Ovary (tissue), 3 donors: ENCODE results near the gene ATP6V1B1.

Experiments used
- EP300 ChIP-seq: sonication (generic); formaldehyde crosslinking; IDR thresholded peaks from one replicate; pipeline ENCODE4 v1.6.1; 2017; ENCODE audit warnings: antibody characterized with exemption
- POLR2A ChIP-seq: fragments of 450-650 bp; IDR thresholded peaks from one replicate; pipeline ENCODE4 v1.6.1; 2017; ENCODE audit warnings: antibody characterized with exemption, mild to moderate bottlenecking, moderate library complexity
- TF ChIP-seq, protein P1 (sequence below), 3 donors: fragments of 450-650 bp in 2 of 3; fragments of 200-600 bp in 1 of 3; IDR thresholded peaks; one replicate each; pipeline versions ENCODE4 v1.5.1 to v1.8.0; 2016 to 2022; ENCODE audit warnings: antibody characterized with exemption in 3 of 3, mild to moderate bottlenecking in 1 of 3
- donor health status: DM: no; HTN: no; CAD: no.

DNA sequence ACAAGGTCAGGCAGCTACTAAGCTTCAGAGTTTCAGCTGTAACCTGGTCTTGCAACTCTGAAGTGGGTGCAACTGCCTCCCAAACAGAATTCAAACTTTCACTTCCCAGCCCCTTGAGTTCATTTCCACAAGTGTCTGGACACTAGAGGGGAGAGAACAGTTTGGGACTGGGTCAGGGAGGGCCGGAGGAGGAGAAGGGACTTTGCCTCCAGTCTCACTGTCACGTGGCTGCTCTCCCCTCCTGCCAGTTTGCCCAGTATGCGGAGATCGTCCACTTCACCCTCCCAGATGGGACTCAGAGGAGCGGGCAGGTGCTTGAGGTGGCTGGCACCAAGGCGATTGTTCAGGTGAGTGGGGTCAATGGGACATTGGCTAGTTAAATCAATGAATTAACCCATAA is 22.1 kb downstream of the ATP6V1B1 start:
- TF ChIP-seq, protein P1, sequence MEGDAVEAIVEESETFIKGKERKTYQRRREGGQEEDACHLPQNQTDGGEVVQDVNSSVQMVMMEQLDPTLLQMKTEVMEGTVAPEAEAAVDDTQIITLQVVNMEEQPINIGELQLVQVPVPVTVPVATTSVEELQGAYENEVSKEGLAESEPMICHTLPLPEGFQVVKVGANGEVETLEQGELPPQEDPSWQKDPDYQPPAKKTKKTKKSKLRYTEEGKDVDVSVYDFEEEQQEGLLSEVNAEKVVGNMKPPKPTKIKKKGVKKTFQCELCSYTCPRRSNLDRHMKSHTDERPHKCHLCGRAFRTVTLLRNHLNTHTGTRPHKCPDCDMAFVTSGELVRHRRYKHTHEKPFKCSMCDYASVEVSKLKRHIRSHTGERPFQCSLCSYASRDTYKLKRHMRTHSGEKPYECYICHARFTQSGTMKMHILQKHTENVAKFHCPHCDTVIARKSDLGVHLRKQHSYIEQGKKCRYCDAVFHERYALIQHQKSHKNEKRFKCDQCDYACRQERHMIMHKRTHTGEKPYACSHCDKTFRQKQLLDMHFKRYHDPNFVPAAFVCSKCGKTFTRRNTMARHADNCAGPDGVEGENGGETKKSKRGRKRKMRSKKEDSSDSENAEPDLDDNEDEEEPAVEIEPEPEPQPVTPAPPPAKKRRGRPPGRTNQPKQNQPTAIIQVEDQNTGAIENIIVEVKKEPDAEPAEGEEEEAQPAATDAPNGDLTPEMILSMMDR (IDR thresholded peaks at IDR 0.05), result no peak
- TF ChIP-seq POLR2A (no peak), EP300 (no peak)
